GM04503 (cell line): ENCODE measurements around the gene TTLL5.

ENCODE experiments used
- DNase-seq: peaks from one replicate; pipeline ENCODE4 v3.0.0-alpha.2; 2012; ENCODE audit warnings: low read depth

TTLL5 gene

GRCh38 chr14:75993567-75994041 lies 332.6 kb downstream of the TTLL5 start:
- no peak for DNase-seq

- peak; percentile 67 for DNase-seq
These were observed 334.5 kb downstream of the TTLL5 start for GRCh38 chr14:75995372-75996041.

GRCh38 chr14:75996488-75996887 lies 335.4 kb downstream of the TTLL5 start:
- no peak for DNase-seq

- no peak for DNase-seq
These were observed 338.6 kb downstream of the TTLL5 start for GRCh38 chr14:75999511-76000190.

GRCh38 chr14:76002383-76002782 lies 341.3 kb downstream of the TTLL5 start:
- no peak for DNase-seq
